ENCODE results near the gene FAH.

- no peak for TF ChIP-seq SUPT20H (IDR thresholded peaks at IDR 0.05; ENCODE audit: borderline replicate concordance, control insufficient read depth, low read depth, low read length)
- TF ChIP-seq NFIC (IDR thresholded peaks at IDR 0.05; ENCODE audit: low read depth, low read length), result no peak
- TF ChIP-seq CTCF (IDR thresholded peaks at IDR 0.05 in 2 of 3, conservative IDR thresholded peaks at IDR 0.05 in 1 of 3; ENCODE audit: control insufficient read depth in 2 of 3, extremely low read depth in 1 of 3, insufficient read depth in 1 of 3, low read depth in 3 of 3, low read length in 3 of 3), result no peak
- TF ChIP-seq TAF1 (IDR thresholded peaks at IDR 0.05; ENCODE audit: borderline replicate concordance, low read depth, low read length), result no peak
- no peak for TF ChIP-seq REST (IDR thresholded peaks at IDR 0.05; ENCODE audit: low read depth, low read length)
- no peak for TF ChIP-seq SMAD1 (IDR thresholded peaks at IDR 0.05; ENCODE audit: low read depth, partially characterized antibody)
- no peak for TF ChIP-seq ZNF274 (IDR thresholded peaks at IDR 0.05; ENCODE audit: insufficient read depth, insufficient read length)
- no peak for TF ChIP-seq MAX (IDR thresholded peaks at IDR 0.05; ENCODE audit: low read depth, low read length)
- TF ChIP-seq TARDBP (IDR thresholded peaks at IDR 0.05; ENCODE audit: borderline replicate concordance), result no peak
- TF ChIP-seq PRDM15 (CRISPR knock-in tag; IDR thresholded peaks at IDR 0.05), result no peak
- TF ChIP-seq BRCA1 (IDR thresholded peaks at IDR 0.05; ENCODE audit: low read depth, low read length), result no peak
- TF ChIP-seq NKRF (conservative IDR thresholded peaks at IDR 0.05), result no peak
Measured at GRCh38 chr15:80183306-80183705, 30.5 kb downstream of the FAH start.
